H1 (cell line): ENCODE data around the gene ZNF70. TPM values are rescaled to one million over a fixed set of nuclear protein-coding genes. Genes with fewer than 3 reads are reported as not detected.

Experiments used
- EZH2 ChIP-seq: fragments of 200-600 bp; sonication (generic); IDR thresholded peaks from 2 replicates; pipeline ENCODE4 v1.7.1; 2012; ENCODE audit warnings: low read depth, mild to moderate bottlenecking, moderate library complexity, low read length, inconsistent platforms; ENCODE audit not compliant: severe bottlenecking
- HDAC2 ChIP-seq, 2 experiments: fragments of 300-600 bp in 1 of 2; sonication (generic) in 1 of 2; IDR thresholded peaks; 2 replicates each; pipeline ENCODE4 v1.6.1; 2011 to 2012; ENCODE audit warnings: low read depth in 2 of 2, low read length in 2 of 2, mild to moderate bottlenecking in 2 of 2, moderate library complexity in 2 of 2, borderline replicate concordance in 1 of 2, inconsistent platforms in 1 of 2
- PHF8 ChIP-seq: fragments of 200-600 bp; sonication (generic); conservative IDR thresholded peaks from 2 replicates; pipeline ENCODE4 v1.7.1; 2012; ENCODE audit warnings: low read depth, mild to moderate bottlenecking, inconsistent platforms, low read length, moderate library complexity
- RFX5 ChIP-seq: IDR thresholded peaks from 2 replicates; pipeline ENCODE4 v1.6.1; 2011; ENCODE audit warnings: low read depth, low read length, improper control_type of control experiment, borderline replicate concordance
- SIX5 ChIP-seq: IDR thresholded peaks from 2 replicates; pipeline ENCODE4 v1.6.1; 2011; ENCODE audit warnings: mild to moderate bottlenecking, low read depth, low read length
- polyA plus RNA-seq, 7 experiments: library from polyadenylated mRNA; depleted of rRNA in 3 of 7; stranded (reverse) in 5 of 7; unstranded in 2 of 7; fragments of >200 nt in 5 of 7; fragments of 200-250 nt in 2 of 7; gene quantifications; 1 replicate in 5 of 7; 2 replicates in 1 of 7; 4 replicates in 1 of 7; pipeline versions ENCODE4 v1.2.1 to v1.2.3, GENCODE V29; 2011 to 2013; ENCODE audit warnings: missing spikeins in 2 of 7, mixed read lengths in 2 of 7
- total RNA-seq: library from RNA; stranded (reverse); fragmentation: NEBNext Ultra II Directional; extraction: Animal tissue kit (Norgen Biotek cat#: 25700); gene quantifications from 2 replicates; pipeline ENCODE4 v1.2.1, GENCODE V29; 2021

Gene ZNF70
- total and polyA plus RNA-seq, 2 of the 8 experiments (the other 6 are each of a cell fraction or from before 2014, with no cell fraction given): 1.1 to 2.6 TPM

- TF ChIP-seq RFX5 (no peak), HDAC2 (IDR thresholded peaks at IDR 0.05; ENCODE audit: borderline replicate concordance in 1 of 2, low read depth in 2 of 2, low read length in 2 of 2) (no peak), EZH2 (no peak), SIX5 (no peak), PHF8 (no peak)
These were observed 4.8 kb upstream of the ZNF70 start (continued) for GRCh38 chr22:23755711-23756110.
